WERI-Rb-1 (cell line): ENCODE data around the gene RBBP8.

Experiments used
- DNase-seq: peaks from one replicate; pipeline ENCODE4 v3.0.0-alpha.2; 2020
- H3K27ac ChIP-seq: fragments of 250-450 bp; sonication (Bioruptor Pico); 2 replicates; pipeline ENCODE4 v1.5.1; 2020; ENCODE audit warnings: mild to moderate bottlenecking, moderate library complexity
- H3K27me3 ChIP-seq: fragments of 250-450 bp; sonication (Bioruptor Pico); 2 replicates; pipeline ENCODE4 v1.5.1; 2021; ENCODE audit warnings: mild to moderate bottlenecking, low read depth, moderate library complexity; ENCODE audit not compliant: insufficient read depth, severe bottlenecking
- H3K36me3 ChIP-seq: fragments of 250-450 bp; sonication (Bioruptor Pico); 2 replicates; pipeline ENCODE4 v1.5.1; 2020; ENCODE audit warnings: mild to moderate bottlenecking, moderate library complexity
- H3K4me3 ChIP-seq: 2 replicates; pipeline ENCODE4 v1.5.1; 2011; ENCODE audit warnings: low read depth, mild to moderate bottlenecking, control low read depth, low read length
- H3K9me3 ChIP-seq: fragments of 250-450 bp; sonication (Bioruptor Pico); 2 replicates; pipeline ENCODE4 v1.5.1; 2021; ENCODE audit warnings: mild to moderate bottlenecking, moderate library complexity; ENCODE audit not compliant: severe bottlenecking
- CTCF ChIP-seq: IDR thresholded peaks from 2 replicates; pipeline ENCODE4 v1.5.1; 2011; ENCODE audit warnings: low read depth, mild to moderate bottlenecking, control low read depth, inconsistent platforms, low read length

The RBBP8 gene

GRCh38 chr18:23033056-23033455 is 99.9 kb downstream of the RBBP8 start:
- no peak for DNase-seq
- no peaks in the 10 kb centered on the region for H3K9me3 ChIP-seq
- no peak overlapping the region for H3K4me3 ChIP-seq
- TF ChIP-seq CTCF, result no peak
- no peak overlapping the region for H3K27ac ChIP-seq
- H3K36me3 ChIP-seq, result peaks cover 7% of the 10 kb centered on the region
- H3K27me3 ChIP-seq, result no peaks in the 10 kb centered on the region

GRCh38 chr18:23036660-23037201 is 103.6 kb downstream of the RBBP8 start:
- no peak for DNase-seq
- no peaks in the 10 kb centered on the region for H3K27me3 ChIP-seq
- no peaks in the 10 kb centered on the region for H3K9me3 ChIP-seq
- no peak overlapping the region for H3K27ac ChIP-seq
- H3K4me3 ChIP-seq, result no peak overlapping the region
- H3K36me3 ChIP-seq, result no peaks in the 10 kb centered on the region
- TF ChIP-seq CTCF, result no peak

GRCh38 chr18:23037646-23038045 is 104.5 kb downstream of the RBBP8 start:
- Histone ChIP-seq H3K4me3 (no peak overlapping the region), H3K9me3 (no peaks in the 10 kb centered on the region), H3K36me3 (no peaks in the 10 kb centered on the region), H3K27me3 (no peaks in the 10 kb centered on the region), H3K27ac (no peak overlapping the region)
- no peak for TF ChIP-seq CTCF
- no peak for DNase-seq

GRCh38 chr18:23038712-23039111 is 105.6 kb downstream of the RBBP8 start:
- no peak overlapping the region for H3K4me3 ChIP-seq
- H3K27ac ChIP-seq, result no peak overlapping the region
- no peak for DNase-seq
- no peaks in the 10 kb centered on the region for H3K27me3 ChIP-seq
- no peaks in the 10 kb centered on the region for H3K9me3 ChIP-seq
- TF ChIP-seq CTCF, result no peak
- H3K36me3 ChIP-seq, result no peaks in the 10 kb centered on the region

- no peak for DNase-seq
- no peaks in the 10 kb centered on the region for H3K36me3 ChIP-seq
- no peak overlapping the region for H3K4me3 ChIP-seq
- H3K27ac ChIP-seq, result no peak overlapping the region
- no peaks in the 10 kb centered on the region for H3K9me3 ChIP-seq
- TF ChIP-seq CTCF, result no peak
- H3K27me3 ChIP-seq, result no peaks in the 10 kb centered on the region
Observed at GRCh38 chr18:23042133-23042532, 109.0 kb downstream of the RBBP8 start.

GRCh38 chr18:23043803-23044376 is 110.8 kb downstream of the RBBP8 start:
- no peaks in the 10 kb centered on the region for H3K27me3 ChIP-seq
- DNase-seq, result no peak
- TF ChIP-seq CTCF, result no peak

More at GRCh38 chr18:23043803-23044376, 110.8 kb downstream of the RBBP8 start:
- Histone ChIP-seq H3K27ac (no peak overlapping the region), H3K9me3 (no peaks in the 10 kb centered on the region), H3K36me3 (no peaks in the 10 kb centered on the region), H3K4me3 (no peak overlapping the region)
